ENCODE measurements around the gene GNAO1. TPM values are rescaled to one million over a fixed set of nuclear protein-coding genes. Genes with fewer than 3 reads are reported as not detected.

The GNAO1 gene
- total RNA-seq, 1 donor, result not detected

DNA sequence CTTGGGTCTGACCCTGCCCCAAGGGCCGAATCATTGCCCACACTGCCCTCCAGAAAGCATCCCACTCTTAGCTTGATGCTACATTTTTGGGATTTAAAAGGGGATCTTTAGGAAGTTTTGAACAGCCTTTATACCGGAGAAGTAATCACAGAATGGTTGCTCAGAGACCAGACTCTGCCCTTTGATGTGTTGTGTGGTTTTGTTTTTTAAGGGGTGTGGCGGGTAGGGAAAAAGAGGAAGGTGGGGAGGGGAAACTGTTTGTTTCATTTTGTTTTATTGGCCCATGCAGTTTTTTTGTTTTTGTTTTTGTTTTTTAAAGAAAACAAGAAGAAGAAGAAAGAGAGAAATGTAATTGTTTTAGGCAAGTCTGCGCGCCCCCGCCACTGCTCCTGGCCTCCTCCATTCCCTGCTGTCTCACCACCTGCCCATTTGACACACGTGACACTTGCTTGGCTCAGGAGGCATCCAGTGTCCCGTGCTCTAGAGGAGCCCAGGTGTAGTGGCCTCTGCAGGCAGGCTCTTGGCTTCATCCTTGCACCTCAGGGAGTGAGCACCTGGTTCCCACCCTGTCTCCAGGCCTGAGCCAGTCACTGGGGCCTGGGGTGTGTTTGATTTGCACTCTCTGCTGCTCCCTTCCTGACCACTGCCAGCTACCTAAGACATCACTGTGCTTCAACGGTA lies 35.7 kb downstream of the GNAO1 start:
- DNase-seq (ENCODE audit: insufficient read length, low spot score, missing footprints), result no peak

DNA sequence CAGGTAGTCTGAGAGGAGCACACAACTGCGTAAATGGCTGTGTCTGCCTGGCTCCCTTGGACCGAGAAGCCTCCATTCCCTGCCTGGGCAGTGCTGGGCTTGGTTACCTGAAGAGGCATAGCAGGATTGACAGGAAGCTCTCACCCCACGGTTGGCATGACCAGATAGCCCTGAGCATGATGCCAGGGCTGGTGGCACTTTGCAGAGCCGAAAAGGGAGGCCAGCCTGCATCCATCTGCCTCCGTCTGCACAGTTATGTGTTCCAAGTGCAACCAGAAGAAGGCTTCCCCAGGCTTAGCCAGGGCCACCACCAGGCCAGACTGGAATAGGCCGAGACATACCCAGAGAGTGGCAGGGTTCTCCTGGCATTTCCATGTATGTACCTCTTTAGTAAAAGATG lies 36.6 kb downstream of the GNAO1 start:
- no peak for TF ChIP-seq CTCF (IDR thresholded peaks at IDR 0.05; ENCODE audit: extremely low read depth, low read depth, low read length)
- H3K27ac ChIP-seq (ENCODE audit: low read depth, low read length), result no peak overlapping the region
- no peaks in the 10 kb centered on the region for H4K20me1 ChIP-seq (ENCODE audit: insufficient read depth, low read length)
- H2AFZ ChIP-seq (ENCODE audit: low read length), result no peak overlapping the region
- H3K4me3 ChIP-seq (ENCODE audit: insufficient read depth, low read length), result no peak overlapping the region
- no peaks in the 10 kb centered on the region for H3K79me2 ChIP-seq (ENCODE audit: insufficient read depth, low read length)
- H3K9me3 ChIP-seq (ENCODE audit: low read depth, low read length), result no peaks in the 10 kb centered on the region
- H3K4me2 ChIP-seq (ENCODE audit: insufficient read depth, low read length), result no peak overlapping the region
- no peak for DNase-seq (ENCODE audit: insufficient read length, low spot score, missing footprints)
- H3K36me3 ChIP-seq (ENCODE audit: insufficient read depth, low read length), result no peaks in the 10 kb centered on the region
- H3K4me1 ChIP-seq (ENCODE audit: insufficient read depth, low read length), result no peaks in the 10 kb centered on the region
- no peaks in the 10 kb centered on the region for H3K27me3 ChIP-seq (ENCODE audit: insufficient read depth, low read length)

More for the DNA sequence above, 35.7 kb downstream of the GNAO1 start:
- Histone ChIP-seq H4K20me1 (ENCODE audit: insufficient read depth, low read length) (no peaks in the 10 kb centered on the region), H3K36me3 (ENCODE audit: insufficient read depth, low read length) (no peaks in the 10 kb centered on the region), H3K4me2 (ENCODE audit: insufficient read depth, low read length) (no peak overlapping the region), H3K9me3 (ENCODE audit: low read depth, low read length) (no peaks in the 10 kb centered on the region), H3K4me3 (ENCODE audit: insufficient read depth, low read length) (no peak overlapping the region), H3K27ac (ENCODE audit: low read depth, low read length) (no peak overlapping the region), H2AFZ (ENCODE audit: low read length) (no peak overlapping the region), H3K79me2 (ENCODE audit: insufficient read depth, low read length) (no peaks in the 10 kb centered on the region), H3K4me1 (ENCODE audit: insufficient read depth, low read length) (no peaks in the 10 kb centered on the region), H3K27me3 (ENCODE audit: insufficient read depth, low read length) (no peaks in the 10 kb centered on the region)
- TF ChIP-seq CTCF (IDR thresholded peaks at IDR 0.05; ENCODE audit: extremely low read depth, low read depth, low read length), result no peak

DNA sequence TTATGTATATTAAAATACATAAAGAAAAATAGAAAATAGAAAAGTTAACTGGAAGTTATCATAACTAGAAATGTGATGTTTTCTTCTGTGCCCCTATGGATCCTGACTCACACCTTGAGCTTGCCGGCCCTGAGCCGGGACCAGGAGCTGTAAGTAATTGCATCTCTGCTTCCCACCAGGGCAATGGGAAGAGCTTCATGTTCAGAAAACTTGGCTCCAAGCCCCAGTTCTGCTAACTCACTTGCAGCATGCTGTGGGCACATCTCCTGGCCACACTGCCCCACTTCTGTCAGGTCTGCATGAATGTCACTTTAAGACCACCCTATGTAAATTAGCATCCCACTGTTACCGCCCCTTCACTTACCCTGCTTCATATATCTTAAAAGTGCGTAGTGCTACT lies 37.2 kb downstream of the GNAO1 start:
- H3K79me2 ChIP-seq (ENCODE audit: insufficient read depth, low read length), result no peaks in the 10 kb centered on the region
- no peak for TF ChIP-seq CTCF (IDR thresholded peaks at IDR 0.05; ENCODE audit: extremely low read depth, low read depth, low read length)

GRCh38 chr16:56233795-56234566 lies 42.7 kb downstream of the GNAO1 start:
- H3K36me3 ChIP-seq (ENCODE audit: insufficient read depth, low read length), result no peaks in the 10 kb centered on the region
- no peaks in the 10 kb centered on the region for H4K20me1 ChIP-seq (ENCODE audit: insufficient read depth, low read length)
- no peak for TF ChIP-seq CTCF (IDR thresholded peaks at IDR 0.05; ENCODE audit: extremely low read depth, low read depth, low read length)
- DNase-seq (ENCODE audit: insufficient read length, low spot score, missing footprints), result no peak
- no peak overlapping the region for H2AFZ ChIP-seq (ENCODE audit: low read length)
- H3K4me2 ChIP-seq (ENCODE audit: insufficient read depth, low read length), result no peak overlapping the region
- H3K79me2 ChIP-seq (ENCODE audit: insufficient read depth, low read length), result no peaks in the 10 kb centered on the region
- H3K27me3 ChIP-seq (ENCODE audit: insufficient read depth, low read length), result no peaks in the 10 kb centered on the region
- H3K27ac ChIP-seq (ENCODE audit: low read depth, low read length), result no peak overlapping the region
- H3K4me3 ChIP-seq (ENCODE audit: insufficient read depth, low read length), result no peak overlapping the region
- no peaks in the 10 kb centered on the region for H3K9me3 ChIP-seq (ENCODE audit: low read depth, low read length)
- H3K4me1 ChIP-seq (ENCODE audit: insufficient read depth, low read length), result no peaks in the 10 kb centered on the region

More for the DNA sequence above, 37.2 kb downstream of the GNAO1 start:
- Histone ChIP-seq H3K27ac (ENCODE audit: low read depth, low read length) (no peak overlapping the region), H3K4me2 (ENCODE audit: insufficient read depth, low read length) (no peak overlapping the region), H3K4me3 (ENCODE audit: insufficient read depth, low read length) (no peak overlapping the region), H3K9me3 (ENCODE audit: low read depth, low read length) (no peaks in the 10 kb centered on the region), H4K20me1 (ENCODE audit: insufficient read depth, low read length) (no peaks in the 10 kb centered on the region), H3K36me3 (ENCODE audit: insufficient read depth, low read length) (no peaks in the 10 kb centered on the region), H3K4me1 (ENCODE audit: insufficient read depth, low read length) (no peaks in the 10 kb centered on the region), H3K27me3 (ENCODE audit: insufficient read depth, low read length) (no peaks in the 10 kb centered on the region), H2AFZ (ENCODE audit: low read length) (no peak overlapping the region)
- no peak for DNase-seq (ENCODE audit: insufficient read length, low spot score, missing footprints)

Measured in osteoblast (primary cell).